ENCODE data around the gene PCDHAC1.
A peak's percentile ranks its signal among the peaks of the same experiment; 100 is the strongest.

The PCDHAC1 gene

GRCh38 chr5:140966293-140967225 lies 40.5 kb downstream of the PCDHAC1 start, which contains the start of gene PCDHAC2:
TSS of gene PCDHAC2 (plus strand) at chr5:140966476. CDS start at chr5:140966767, 291 bp downstream.
- DNase-seq (ENCODE audit: low spot score) = peak; percentile 29

- no peak for DNase-seq (ENCODE audit: low spot score)
These were observed 41.3 kb downstream of the PCDHAC1 start for GRCh38 chr5:140967226-140967893.

GRCh38 chr5:140969880-140970279 lies 43.8 kb downstream of the PCDHAC1 start:
- no peak for DNase-seq (ENCODE audit: low spot score)

GRCh38 chr5:140973550-140973949 lies 47.5 kb downstream of the PCDHAC1 start:
- no peak for DNase-seq (ENCODE audit: low spot score)

GRCh38 chr5:140977003-140977402 lies 50.9 kb downstream of the PCDHAC1 start:
- DNase-seq (ENCODE audit: low spot score) = no peak

GRCh38 chr5:140978260-140978659 lies 52.2 kb downstream of the PCDHAC1 start:
- DNase-seq (ENCODE audit: low spot score) = no peak

- no peak for DNase-seq (ENCODE audit: low spot score)
These were observed 52.9 kb downstream of the PCDHAC1 start for GRCh38 chr5:140978983-140979382.

Data from LoVo (cell line).